H1 (cell line): Measurements from ENCODE around the gene DLL3. TPM values are rescaled to one million over a fixed set of nuclear protein-coding genes. Genes with fewer than 3 reads are reported as not detected.

Experiments used
- CTCF ChIA-PET: fragments of 300-600 bp; sonication (Branson Sonifier 250); formaldehyde crosslinking; loops from one replicate; lab custom pipeline; 2021; ENCODE audit not compliant: partially characterized antibody; lab: Charles Lee
- POLR2A ChIA-PET: fragments of 300-600 bp; sonication (Branson Sonifier 250); formaldehyde crosslinking; loops from one replicate; lab custom pipeline; 2021; ENCODE audit warnings: inconsistent platforms; ENCODE audit not compliant: partially characterized antibody; lab: Charles Lee
- DNase-seq, 2 experiments: peaks; one replicate each; pipeline versions ENCODE4 v3.0.0 to v3.0.0-alpha.2; 2010 to 2022; ENCODE audit warnings: low spot score in 2 of 2, low read depth in 1 of 2, mixed read lengths in 1 of 2
- FAIRE-seq: peaks from 2 replicates; lab custom pipeline; 2011; peaks lifted over from hg19 to GRCh38; lab: Jason Lieb, UNC
- H2AFZ ChIP-seq: 2 replicates; pipeline ENCODE4 v1.8.1; 2012; ENCODE audit warnings: low read length, inconsistent platforms
- H2AK5ac ChIP-seq: 2 replicates; pipeline ENCODE4 v1.6.1; 2013; ENCODE audit warnings: low read depth, low read length
- H2BK120ac ChIP-seq: replicated peaks from 2 replicates; pipeline ENCODE3; 2013; ENCODE audit warnings: low read depth, low read length, inconsistent platforms
- H2BK12ac ChIP-seq: 2 replicates; pipeline ENCODE4 v1.6.1; 2013; ENCODE audit warnings: low read depth, low read length
- H2BK15ac ChIP-seq: 2 replicates; pipeline ENCODE4 v1.6.1; 2013; ENCODE audit warnings: low read length
- H2BK20ac ChIP-seq: 2 replicates; pipeline ENCODE4 v1.6.1; 2013; ENCODE audit warnings: low read length
- H2BK5ac ChIP-seq: 2 replicates; pipeline ENCODE4 v1.6.1; 2013; ENCODE audit warnings: low read depth, low read length
- H3K14ac ChIP-seq: 2 replicates; pipeline ENCODE4 v1.6.1; 2013; ENCODE audit warnings: inconsistent platforms; ENCODE audit not compliant: insufficient read length
- H3K18ac ChIP-seq: 2 replicates; pipeline ENCODE4 v1.6.1; 2013; ENCODE audit warnings: low read length; ENCODE audit errors: extremely low read depth
- H3K23ac ChIP-seq: 2 replicates; pipeline ENCODE4 v1.6.1; 2013; ENCODE audit warnings: inconsistent platforms; ENCODE audit not compliant: insufficient read length
- H3K23me2 ChIP-seq: 2 replicates; pipeline ENCODE4 v1.6.1; 2013; ENCODE audit warnings: low read depth, low read length
- H3K27ac ChIP-seq: 2 replicates; pipeline ENCODE4 v1.6.1; 2011; ENCODE audit warnings: low read depth, low read length, inconsistent platforms
- H3K27me3 ChIP-seq, 4 experiments: replicated peaks in 1 of 4; 1 replicate in 1 of 4; 2 replicates in 3 of 4; pipeline versions ENCODE4 v1.6.1 to v1.8.1; 2011 to 2013; ENCODE audit warnings: low read length in 3 of 4, mild to moderate bottlenecking in 3 of 4, inconsistent platforms in 2 of 4, mixed read lengths in 2 of 4, moderate library complexity in 1 of 4; ENCODE audit not compliant: control insufficient read depth in 3 of 4, insufficient read depth in 3 of 4; ENCODE audit errors: extremely low read depth in 1 of 4
- H3K36me3 ChIP-seq, 4 experiments: 2 replicates each; pipeline versions ENCODE4 v1.6.1 to v1.8.1; 2011 to 2013; ENCODE audit warnings: mild to moderate bottlenecking in 4 of 4, low read length in 3 of 4, moderate library complexity in 2 of 4, control low read depth in 1 of 4, inconsistent platforms in 1 of 4; ENCODE audit not compliant: insufficient read depth in 4 of 4, control insufficient read depth in 2 of 4
- H3K4ac ChIP-seq: replicated peaks from 2 replicates; pipeline ENCODE3; 2013; ENCODE audit warnings: low read length, low read depth, mixed read lengths, inconsistent platforms; ENCODE audit not compliant: insufficient read length
- H3K4me1 ChIP-seq, 4 experiments: replicated peaks in 1 of 4; 1 replicate in 1 of 4; 2 replicates in 3 of 4; pipeline versions ENCODE4 v1.6.1 to v1.8.1; 2011 to 2013; ENCODE audit warnings: low read length in 3 of 4, inconsistent platforms in 2 of 4, mixed read lengths in 1 of 4; ENCODE audit not compliant: insufficient read depth in 4 of 4, control insufficient read depth in 3 of 4
- H3K4me2 ChIP-seq, 2 experiments: 2 replicates each; pipeline versions ENCODE4 v1.6.1 to v1.8.1; 2011 to 2013; ENCODE audit warnings: low read depth in 2 of 2, low read length in 2 of 2, control low read depth in 1 of 2, inconsistent platforms in 1 of 2, mild to moderate bottlenecking in 1 of 2; ENCODE audit not compliant: insufficient read depth in 1 of 2
- H3K4me3 ChIP-seq, 4 experiments: fragments of 200-600, 300-600 bp in 1 of 4; sonication (generic), shearing (Covaris generic), sonication (Bioruptor Twin) in 1 of 4; 2 replicates each; pipeline versions ENCODE4 v1.5.1 to v1.8.1; 2011 to 2016; ENCODE audit warnings: low read length in 4 of 4, low read depth in 3 of 4, control low read depth in 2 of 4, inconsistent platforms in 2 of 4, mild to moderate bottlenecking in 2 of 4, mixed read lengths in 1 of 4, moderate library complexity in 1 of 4; ENCODE audit not compliant: insufficient read depth in 2 of 4; ENCODE audit errors: extremely low read depth in 1 of 4
- H3K56ac ChIP-seq: replicated peaks from 2 replicates; pipeline ENCODE3; 2013; ENCODE audit warnings: low read depth, mild to moderate bottlenecking, mixed read lengths, low read length, inconsistent platforms; ENCODE audit not compliant: insufficient read length
- H3K79me1 ChIP-seq: 2 replicates; pipeline ENCODE4 v1.6.1; 2013; ENCODE audit warnings: low read depth, low read length, control low read depth
- H3K79me2 ChIP-seq, 2 experiments: 2 replicates each; pipeline versions ENCODE4 v1.6.1 to v1.8.1; 2012 to 2013; ENCODE audit warnings: low read length in 2 of 2, mild to moderate bottlenecking in 2 of 2, inconsistent platforms in 1 of 2; ENCODE audit not compliant: insufficient read depth in 2 of 2, control insufficient read depth in 1 of 2
- H3K9ac ChIP-seq, 4 experiments: replicated peaks in 1 of 4; 1 replicate in 1 of 4; 2 replicates in 3 of 4; pipeline versions ENCODE4 v1.6.1 to v1.8.1; 2011 to 2013; ENCODE audit warnings: low read depth in 3 of 4, low read length in 3 of 4, control low read depth in 2 of 4, mild to moderate bottlenecking in 2 of 4, moderate library complexity in 2 of 4, inconsistent platforms in 1 of 4; ENCODE audit errors: extremely low read depth in 1 of 4
- H3K9me3 ChIP-seq, 2 experiments: 2 replicates each; pipeline versions ENCODE4 v1.6.1 to v1.8.1; 2012 to 2013; ENCODE audit warnings: mild to moderate bottlenecking in 2 of 2, moderate library complexity in 2 of 2, control low read depth in 1 of 2, inconsistent platforms in 1 of 2, low read depth in 1 of 2, low read length in 1 of 2, mixed read lengths in 1 of 2; ENCODE audit not compliant: insufficient read depth in 2 of 2
- H4K20me1 ChIP-seq, 2 experiments: replicated peaks in 1 of 2; 2 replicates each; pipeline versions ENCODE3 to v1.8.1; 2011 to 2013; ENCODE audit warnings: inconsistent platforms in 2 of 2, low read length in 2 of 2, mild to moderate bottlenecking in 1 of 2; ENCODE audit not compliant: insufficient read depth in 2 of 2, control insufficient read depth in 1 of 2
- H4K5ac ChIP-seq: 2 replicates; pipeline ENCODE4 v1.6.1; 2013; ENCODE audit warnings: low read length, low read depth, mixed read lengths, inconsistent platforms; ENCODE audit not compliant: insufficient read length
- H4K8ac ChIP-seq: 2 replicates; pipeline ENCODE4 v1.8.0; 2013; ENCODE audit warnings: mild to moderate bottlenecking, moderate library complexity, low read length, inconsistent platforms; ENCODE audit not compliant: insufficient read depth; ENCODE audit errors: extremely low read depth
- H4K91ac ChIP-seq: replicated peaks from 2 replicates; pipeline ENCODE3; 2013; ENCODE audit warnings: low read length, mixed read lengths, inconsistent platforms; ENCODE audit not compliant: insufficient read length
- ASH2L ChIP-seq: fragments of 200-600, 300-600 bp; sonication (generic); IDR thresholded peaks from one replicate; pipeline ENCODE4 v1.7.1; 2017; ENCODE audit warnings: low read length
- CBX5 ChIP-seq: fragments of 300-800, 300-1000 bp; sonication (generic); IDR thresholded peaks from 2 replicates; pipeline ENCODE4 v1.7.1; 2016; ENCODE audit warnings: antibody characterized with exemption, low read length, low read depth
- E2F6 ChIP-seq: IDR thresholded peaks from 2 replicates; pipeline ENCODE4 v1.6.1; 2012; ENCODE audit warnings: inconsistent platforms
- EP300 ChIP-seq, 2 experiments: IDR thresholded peaks; 1 replicate in 1 of 2; 2 replicates in 1 of 2; pipeline ENCODE4 v1.6.1; 2011 to 2012; ENCODE audit warnings: low read depth in 2 of 2, low read length in 2 of 2, mild to moderate bottlenecking in 2 of 2, borderline replicate concordance in 1 of 2, inconsistent platforms in 1 of 2, moderate library complexity in 1 of 2
- EZH2 ChIP-seq: fragments of 200-600 bp; sonication (generic); IDR thresholded peaks from 2 replicates; pipeline ENCODE4 v1.7.1; 2012; ENCODE audit warnings: low read depth, mild to moderate bottlenecking, moderate library complexity, low read length, inconsistent platforms; ENCODE audit not compliant: severe bottlenecking
- GABPA ChIP-seq: IDR thresholded peaks from 2 replicates; pipeline ENCODE4 v1.6.1; 2011; ENCODE audit warnings: mild to moderate bottlenecking, low read length, moderate library complexity, borderline replicate concordance; ENCODE audit not compliant: insufficient read depth
- SIN3A ChIP-seq, 2 experiments: IDR thresholded peaks in 1 of 2; conservative IDR thresholded peaks in 1 of 2; 2 replicates each; pipeline ENCODE4 v1.6.1; 2011 to 2012; ENCODE audit warnings: low read length in 2 of 2, improper control_type of control experiment in 1 of 2, low read depth in 1 of 2, mild to moderate bottlenecking in 1 of 2
- WGBS, 2 experiments: shearing (Covaris generic) in 1 of 2; methylation state at CpG; one replicate each; pipeline versions ENCODE4 v1.1.6 to v1.1.7; 2013 to 2015; ENCODE audit warnings: low lambda C conversion rate in 2 of 2, mixed read lengths in 2 of 2, inconsistent platforms in 1 of 2, low coverage in 1 of 2, missing lambda C conversion rate in 1 of 2; ENCODE audit not compliant: insufficient replicate concordance in 2 of 2, insufficient coverage in 1 of 2, insufficient read length in 1 of 2; ENCODE audit errors: extremely low coverage in 1 of 2, missing lambda C conversion rate in 1 of 2; 5-methylcytosine and 5-hydroxymethylcytosine counted together
- polyA plus RNA-seq, 7 experiments: library from polyadenylated mRNA; depleted of rRNA in 3 of 7; stranded (reverse) in 5 of 7; unstranded in 2 of 7; fragments of >200 nt in 5 of 7; fragments of 200-250 nt in 2 of 7; gene quantifications; 1 replicate in 5 of 7; 2 replicates in 1 of 7; 4 replicates in 1 of 7; pipeline versions ENCODE4 v1.2.1 to v1.2.3, GENCODE V29; 2011 to 2013; ENCODE audit warnings: missing spikeins in 2 of 7, mixed read lengths in 2 of 7
- total RNA-seq: library from RNA; stranded (reverse); fragmentation: NEBNext Ultra II Directional; extraction: Animal tissue kit (Norgen Biotek cat#: 25700); gene quantifications from 2 replicates; pipeline ENCODE4 v1.2.1, GENCODE V29; 2021
- TF ChIP-seq, protein P1 (sequence below): IDR thresholded peaks from 2 replicates; pipeline ENCODE4 v1.6.1; 2012; ENCODE audit warnings: inconsistent platforms
- TF ChIP-seq, protein P2 (sequence below), 3 experiments: IDR thresholded peaks; 1 replicate in 2 of 3; 2 replicates in 1 of 3; pipeline versions ENCODE4 v1.5.1 to v1.6.1; 2011; ENCODE audit warnings: low read length in 3 of 3, mild to moderate bottlenecking in 3 of 3, inconsistent platforms in 2 of 3, low read depth in 1 of 3, moderate library complexity in 1 of 3; ENCODE audit not compliant: insufficient read depth in 1 of 3; ENCODE audit errors: control extremely low read depth in 1 of 3

DLL3 gene
- total and polyA plus RNA-seq, 2 of the 8 experiments (the other 6 are each of a cell fraction or from before 2014, with no cell fraction given), result 12.2 to 13.8 TPM

- Histone ChIP-seq H3K23me2 (no peaks in the 10 kb centered on the region), H3K27ac (no peak overlapping the region), H3K9ac (no peak overlapping the region), H3K14ac (no peak overlapping the region), H4K91ac (no peak overlapping the region), H2AFZ (no peak overlapping the region), H2BK15ac (no peak overlapping the region), H2AK5ac (no peak overlapping the region), H3K56ac (no peak overlapping the region), H3K18ac (no peak overlapping the region), H3K4me2 (no peak overlapping the region), H3K4me1 (peaks cover 0 to 2% (median 0%) of the 10 kb centered on the region in 4 experiments; a peak in 1 of 7 replicates), H2BK5ac (no peak overlapping the region), H3K4ac (no peak overlapping the region), H4K5ac (no peak overlapping the region), H2BK12ac (no peak overlapping the region), H3K27me3 (no peaks in the 10 kb centered on the region), H4K8ac (no peak overlapping the region), H4K20me1 (peaks cover 0 to 4% of the 10 kb centered on the region in 2 experiments), H3K9me3 (no peaks in the 10 kb centered on the region), H3K36me3 (peaks cover 2 to 13% (median 3%) of the 10 kb centered on the region in 4 experiments; a peak in 3 of 8 replicates), H2BK120ac (no peak overlapping the region), H3K79me1 (no peaks in the 10 kb centered on the region), H3K4me3 (no peak overlapping the region), H3K23ac (no peak overlapping the region), H3K79me2 (no peaks in the 10 kb centered on the region), H2BK20ac (no peak overlapping the region)
- ChIA-PET CTCF (interaction anchor here (0.8 to 4.2 kb wide), 4 partner anchors 9 to 49 kb away, joined by 3 to 21 read pairs (median 10); partner anchors contain the start of genes DLL3 and EID2B), POLR2A (interaction anchor here (1.3 to 2.7 kb wide), 6 partner anchors 9 to 89 kb away, joined by 4 to 13 read pairs (median 6); partner anchors contain the start of gene RPS16)
- FAIRE-seq (no peak), DNase-seq (no peak)
- 89% methylated on average over 8 of the region's 8 CpGs; no CpG with 5 or more reads in 1 of the 2 experiments for WGBS, 2 experiments
- no peak for TF ChIP-seq EP300 (IDR thresholded peaks at IDR 0.05; ENCODE audit: borderline replicate concordance in 1 of 2, low read depth in 2 of 2, low read length in 2 of 2)
- TF ChIP-seq E2F6, result no peak
- no peak for TF ChIP-seq CBX5
- TF ChIP-seq EZH2, result no peak
- TF ChIP-seq SIN3A (conservative IDR thresholded peaks at IDR 0.05 in 1 of 2, IDR thresholded peaks at IDR 0.05 in 1 of 2; ENCODE audit: low read depth in 1 of 2, low read length in 2 of 2), result no peak
- TF ChIP-seq, protein P1, sequence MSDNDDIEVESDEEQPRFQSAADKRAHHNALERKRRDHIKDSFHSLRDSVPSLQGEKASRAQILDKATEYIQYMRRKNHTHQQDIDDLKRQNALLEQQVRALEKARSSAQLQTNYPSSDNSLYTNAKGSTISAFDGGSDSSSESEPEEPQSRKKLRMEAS, result no peak
- no peak for TF ChIP-seq GABPA
- no peak for TF ChIP-seq ASH2L
- TF ChIP-seq, protein P2, sequence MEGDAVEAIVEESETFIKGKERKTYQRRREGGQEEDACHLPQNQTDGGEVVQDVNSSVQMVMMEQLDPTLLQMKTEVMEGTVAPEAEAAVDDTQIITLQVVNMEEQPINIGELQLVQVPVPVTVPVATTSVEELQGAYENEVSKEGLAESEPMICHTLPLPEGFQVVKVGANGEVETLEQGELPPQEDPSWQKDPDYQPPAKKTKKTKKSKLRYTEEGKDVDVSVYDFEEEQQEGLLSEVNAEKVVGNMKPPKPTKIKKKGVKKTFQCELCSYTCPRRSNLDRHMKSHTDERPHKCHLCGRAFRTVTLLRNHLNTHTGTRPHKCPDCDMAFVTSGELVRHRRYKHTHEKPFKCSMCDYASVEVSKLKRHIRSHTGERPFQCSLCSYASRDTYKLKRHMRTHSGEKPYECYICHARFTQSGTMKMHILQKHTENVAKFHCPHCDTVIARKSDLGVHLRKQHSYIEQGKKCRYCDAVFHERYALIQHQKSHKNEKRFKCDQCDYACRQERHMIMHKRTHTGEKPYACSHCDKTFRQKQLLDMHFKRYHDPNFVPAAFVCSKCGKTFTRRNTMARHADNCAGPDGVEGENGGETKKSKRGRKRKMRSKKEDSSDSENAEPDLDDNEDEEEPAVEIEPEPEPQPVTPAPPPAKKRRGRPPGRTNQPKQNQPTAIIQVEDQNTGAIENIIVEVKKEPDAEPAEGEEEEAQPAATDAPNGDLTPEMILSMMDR (IDR thresholded peaks at IDR 0.05; ENCODE audit: control extremely low read depth in 1 of 3, insufficient read depth in 1 of 3, low read depth in 1 of 3, low read length in 3 of 3), result no peak
These were observed 25.7 kb downstream of the DLL3 start for GRCh38 chr19:39524495-39524894.
